SK-N-SH (cell line): Measurements from ENCODE around the gene GATAD2B. TPM values are rescaled to one million over a fixed set of nuclear protein-coding genes. Genes with fewer than 3 reads are reported as not detected.
A peak's percentile ranks its signal among the peaks of the same experiment; 100 is the strongest.

ENCODE experiments used
- CTCF ChIA-PET: fragments of 300-600, 350-600 bp; formaldehyde crosslinking; extraction: SDS; loops from one replicate; lab custom pipeline; 2021; lab: Yijun Ruan, JAX
- POLR2A ChIA-PET: fragments of 350-600 bp; sonication (Branson Sonifier 250); formaldehyde crosslinking; extraction: SDS; loops from one replicate; lab custom pipeline; 2020; ENCODE audit warnings: antibody characterized with exemption, inconsistent platforms; lab: Yijun Ruan, JAX
- DNase-seq: peaks from one replicate; pipeline ENCODE4 v3.0.0; 2012
- H2AFZ ChIP-seq: fragments of 200-600 bp; sonication (generic); 2 replicates; pipeline ENCODE4 v1.8.1; 2016; ENCODE audit warnings: antibody characterized with exemption, mild to moderate bottlenecking, low read depth
- H3F3A ChIP-seq: fragments of 200-600 bp; sonication (generic); replicated peaks from 2 replicates; pipeline ENCODE3; 2016; ENCODE audit warnings: antibody characterized with exemption, mild to moderate bottlenecking; ENCODE audit not compliant: insufficient read depth
- H3K27ac ChIP-seq, 2 experiments: fragments of 200-500 bp in 1 of 2; fragments of 200-600 bp in 1 of 2; sonication (Bioruptor generic) in 1 of 2; sonication (generic), shearing (Covaris generic) in 1 of 2; 2 replicates each; pipeline versions ENCODE4 v1.5.1 to v1.6.1; 2014 to 2016; ENCODE audit warnings: low read depth in 2 of 2, inconsistent platforms in 1 of 2, low read length in 1 of 2, mild to moderate bottlenecking in 1 of 2, mixed read lengths in 1 of 2
- H3K27me3 ChIP-seq: fragments of 200-600 bp; sonication (generic), shearing (Covaris generic); 2 replicates; pipeline ENCODE4 v1.6.1; 2016; ENCODE audit warnings: mixed run types; ENCODE audit not compliant: insufficient read depth
- H3K36me3 ChIP-seq, 2 experiments: fragments of 200-500 bp in 1 of 2; fragments of 200-600 bp in 1 of 2; sonication (Bioruptor generic) in 1 of 2; sonication (generic) in 1 of 2; replicated peaks in 1 of 2; 2 replicates each; pipeline versions ENCODE3 to v1.5.1; 2014 to 2016; ENCODE audit warnings: low read length in 1 of 2, mild to moderate bottlenecking in 1 of 2; ENCODE audit not compliant: insufficient read depth in 2 of 2, control insufficient read depth in 1 of 2
- H3K4me1 ChIP-seq, 2 experiments: fragments of 200-500 bp in 1 of 2; fragments of 200-600 bp in 1 of 2; sonication (Bioruptor generic) in 1 of 2; sonication (generic), shearing (Covaris generic) in 1 of 2; 2 replicates each; pipeline versions ENCODE4 v1.5.1 to v1.6.1; 2014 to 2016; ENCODE audit warnings: low read depth in 1 of 2, low read length in 1 of 2, mixed run types in 1 of 2; ENCODE audit not compliant: insufficient read depth in 2 of 2, control insufficient read depth in 1 of 2
- H3K4me2 ChIP-seq: fragments of 200-600 bp; sonication (generic), shearing (Covaris generic); 2 replicates; pipeline ENCODE4 v1.6.1; 2017; ENCODE audit warnings: mixed run types
- H3K4me3 ChIP-seq, 2 experiments: fragments of 200-500 bp in 1 of 2; fragments of 200-600 bp in 1 of 2; sonication (Bioruptor generic) in 1 of 2; sonication (generic), shearing (Covaris generic) in 1 of 2; 2 replicates each; pipeline versions ENCODE4 v1.5.1 to v1.8.1; 2014 to 2016; ENCODE audit warnings: low read depth in 2 of 2, inconsistent platforms in 1 of 2, low read length in 1 of 2, mild to moderate bottlenecking in 1 of 2, mixed read lengths in 1 of 2, moderate library complexity in 1 of 2
- H3K79me2 ChIP-seq: fragments of 200-600 bp; sonication (generic); 2 replicates; pipeline ENCODE4 v1.8.1; 2017; ENCODE audit warnings: mild to moderate bottlenecking; ENCODE audit not compliant: insufficient read depth
- H3K9ac ChIP-seq: fragments of 200-600 bp; sonication (generic); 2 replicates; pipeline ENCODE4 v1.6.1; 2017; ENCODE audit warnings: mixed run types
- H3K9me2 ChIP-seq: fragments of 200-600 bp; sonication (generic); 2 replicates; pipeline ENCODE4 v1.6.1; 2017; ENCODE audit warnings: mixed run types
- H3K9me3 ChIP-seq: fragments of 200-600 bp; sonication (generic); 2 replicates; pipeline ENCODE4 v1.6.1; 2017; ENCODE audit warnings: mixed run types, mild to moderate bottlenecking, moderate library complexity
- H4K20me1 ChIP-seq: fragments of 200-600 bp; sonication (generic); 2 replicates; pipeline ENCODE4 v1.6.1; 2017; ENCODE audit warnings: mild to moderate bottlenecking, mixed run types; ENCODE audit not compliant: insufficient read depth
- CHD2 ChIP-seq: fragments of 150-350 bp; IDR thresholded peaks from 2 replicates; pipeline ENCODE4 v1.6.1; 2018; ENCODE audit warnings: low read length; ENCODE audit not compliant: partially characterized antibody
- CTCF ChIP-seq: fragments of 200-600 bp; sonication (generic); IDR thresholded peaks from 2 replicates; pipeline ENCODE4 v1.6.1; 2017; ENCODE audit warnings: antibody characterized with exemption, mild to moderate bottlenecking, moderate library complexity
- EP300 ChIP-seq, 2 experiments: IDR thresholded peaks; 2 replicates each; pipeline versions ENCODE4 v1.4.0 to v1.6.1; 2012; ENCODE audit warnings: borderline replicate concordance in 1 of 2, low read depth in 1 of 2, low read length in 1 of 2
- FOXJ3 ChIP-seq: sonication (generic); formaldehyde crosslinking; IDR thresholded peaks from 2 replicates; pipeline ENCODE4 v1.5.1; 2020; ENCODE audit warnings: mild to moderate bottlenecking, missing genetic modification reagents
- FOXM1 ChIP-seq: IDR thresholded peaks from 2 replicates; pipeline ENCODE4 v1.4.0; 2012; ENCODE audit warnings: low read depth, mild to moderate bottlenecking
- JUND ChIP-seq: IDR thresholded peaks from 2 replicates; pipeline ENCODE4 v1.4.0; 2012
- NFIC ChIP-seq: IDR thresholded peaks from 2 replicates; pipeline ENCODE4 v1.4.0; 2012; ENCODE audit warnings: borderline replicate concordance
- NRF1 ChIP-seq: IDR thresholded peaks from 2 replicates; pipeline ENCODE4 v1.6.1; 2012; ENCODE audit warnings: low read depth, mild to moderate bottlenecking, low read length
- RAD21 ChIP-seq: IDR thresholded peaks from 2 replicates; pipeline ENCODE4 v1.6.1; 2012; ENCODE audit warnings: mild to moderate bottlenecking, low read length
- RFX5 ChIP-seq: IDR thresholded peaks from 2 replicates; pipeline ENCODE4 v1.6.1; 2012; ENCODE audit warnings: mild to moderate bottlenecking, improper control_type of control experiment, low read length
- SIN3A ChIP-seq: IDR thresholded peaks from 2 replicates; pipeline ENCODE4 v1.6.1; 2012; ENCODE audit warnings: low read depth, mild to moderate bottlenecking, low read length, moderate library complexity, borderline replicate concordance
- USF1 ChIP-seq: IDR thresholded peaks from 2 replicates; pipeline ENCODE4 v1.4.0; 2012; ENCODE audit warnings: low read depth, borderline replicate concordance
- YY1 ChIP-seq: IDR thresholded peaks from 2 replicates; pipeline ENCODE4 v1.4.0; 2012; ENCODE audit warnings: low read depth, mild to moderate bottlenecking
- ZBTB33 ChIP-seq: IDR thresholded peaks from 2 replicates; pipeline ENCODE4 v1.4.0; 2012; ENCODE audit warnings: low read depth, borderline replicate concordance
- WGBS: methylation state at CpG from one replicate; pipeline ENCODE4 v1.1.6; 2017; ENCODE audit warnings: low lambda C conversion rate; 5-methylcytosine and 5-hydroxymethylcytosine counted together
- polyA plus RNA-seq, 3 experiments: library from polyadenylated mRNA; depleted of rRNA; stranded (reverse); fragments of >200 nt; gene quantifications; 2 replicates each; pipeline ENCODE4 v1.2.3, GENCODE V29; 2012

Gene GATAD2B
- polyA plus RNA-seq, 1 of the 3 experiments (the other 2 are of a cell fraction): 2.8 TPM

GRCh38 chr1:153790313-153790965 lies 132.3 kb downstream of the GATAD2B start:
- H3K79me2 ChIP-seq: no peaks in the 10 kb centered on the region
- no peaks in the 10 kb centered on the region for H3K36me3 ChIP-seq
- H3K9ac ChIP-seq: no peak overlapping the region
- H4K20me1 ChIP-seq: no peaks in the 10 kb centered on the region
- POLR2A ChIA-PET: no interaction called here
- H3K27me3 ChIP-seq: no peaks in the 10 kb centered on the region
- 0 out of 2 replicates have a peak overlapping the region, but pooled peaks have one; percentile 2 for H2AFZ ChIP-seq
- H3K4me3 ChIP-seq: no peak overlapping the region
- WGBS: 86% methylated on average over 16 of the region's 16 CpGs
- no peak overlapping the region for H3K4me2 ChIP-seq
- TF ChIP-seq NRF1 (no peak), ZBTB33 (no peak), JUND (no peak), FOXM1 (no peak), EP300 (IDR thresholded peaks at IDR 0.05; ENCODE audit: borderline replicate concordance in 1 of 2, low read depth in 1 of 2, low read length in 1 of 2) (no peak), USF1 (no peak), NFIC (no peak), RFX5 (no peak), RAD21 (no peak), CHD2 (no peak), FOXJ3 (CRISPR knock-in tag) (no peak), YY1 (no peak), SIN3A (no peak), CTCF (no peak)
- TF ChIP-seq, all 33 proteins: peak for 0
- no peaks in the 10 kb centered on the region for H3K9me2 ChIP-seq
- no peaks in the 10 kb centered on the region for H3K9me3 ChIP-seq
- DNase-seq: no peak
- peaks cover 1% of the 10 kb centered on the region for H3F3A ChIP-seq
- CTCF ChIA-PET: interaction anchor here (1.0 to 5.1 kb wide), 3 partner anchors 26 to 196 kb away, joined by 4 to 22 read pairs (median 4); partner anchors contain the start of genes DENND4B and RAB13
- no peak overlapping the region for H3K27ac ChIP-seq
- no peaks in the 10 kb centered on the region; a peak in 1 of 4 replicates for H3K4me1 ChIP-seq
